ACHN (cell line): ENCODE measurements around the gene ACTN4.

Source experiments
- DNase-seq: peaks from one replicate; pipeline ENCODE4 v3.0.0-alpha.2; 2015
- in situ Hi-C: cut with HindIII; loops from 2 replicates; pipeline ENCODE4 v1.10.0; 2017; ENCODE audit warnings: low sequenced_read_pairs, low pct_ligation_motif_present, low pct_unique_long_range_greater_than_20kb

ACTN4 gene

GRCh38 chr19:38634757-38635482, 12.5 kb upstream of the ACTN4 start:
- in situ Hi-C loops = no loop called here
- DNase-seq = peak; percentile 60

DNA sequence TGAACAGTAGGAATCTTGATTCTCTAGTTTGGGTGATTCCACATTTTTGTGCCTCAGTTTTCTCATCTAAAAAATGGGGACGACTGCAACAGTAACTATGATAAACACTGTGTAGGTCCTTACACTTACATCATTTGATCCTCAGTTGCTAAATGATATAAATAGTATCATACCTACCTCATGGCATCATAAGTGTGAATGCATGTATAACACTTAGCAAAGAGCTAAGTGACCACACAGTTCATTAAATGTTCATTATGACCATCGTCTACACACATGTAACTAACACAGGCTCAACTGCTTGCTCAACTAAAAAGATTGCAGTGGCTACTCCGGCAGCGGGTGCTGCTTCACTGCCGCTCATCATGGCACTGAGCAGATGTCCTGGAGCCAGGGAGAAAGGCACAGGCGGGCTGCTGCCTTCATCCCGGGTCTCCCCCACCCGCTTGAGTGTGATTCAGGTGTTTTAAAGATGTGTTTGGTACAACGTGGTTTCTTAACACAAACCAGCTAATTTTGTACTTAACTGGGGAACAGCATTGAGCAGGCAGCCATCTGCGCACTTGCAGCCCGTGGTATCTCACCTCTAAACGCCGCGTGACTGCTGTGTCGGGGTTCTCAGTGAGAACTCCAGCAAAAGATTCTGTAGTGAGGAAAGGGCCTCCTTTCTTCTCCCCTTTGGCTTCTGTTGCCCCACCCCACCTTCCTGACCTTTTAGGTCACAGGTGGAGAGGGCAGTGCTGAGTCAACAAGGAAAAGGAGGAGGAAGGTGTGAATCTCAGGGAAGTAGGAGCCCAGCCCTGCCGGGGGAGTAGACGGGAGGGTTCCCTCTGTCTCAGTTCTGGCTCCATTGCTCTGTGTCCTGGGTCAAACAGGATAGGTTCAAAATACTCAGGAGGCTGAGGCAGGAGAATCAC, 11.7 kb upstream of the ACTN4 start:
- no peak for DNase-seq
- in situ Hi-C loops = no loop called here

GRCh38 chr19:38638461-38638860, 9.0 kb upstream of the ACTN4 start:
- in situ Hi-C loops = no loop called here
- DNase-seq = no peak

GRCh38 chr19:38639679-38640078, 7.8 kb upstream of the ACTN4 start:
- in situ Hi-C loops = no loop called here
- no peak for DNase-seq

DNA sequence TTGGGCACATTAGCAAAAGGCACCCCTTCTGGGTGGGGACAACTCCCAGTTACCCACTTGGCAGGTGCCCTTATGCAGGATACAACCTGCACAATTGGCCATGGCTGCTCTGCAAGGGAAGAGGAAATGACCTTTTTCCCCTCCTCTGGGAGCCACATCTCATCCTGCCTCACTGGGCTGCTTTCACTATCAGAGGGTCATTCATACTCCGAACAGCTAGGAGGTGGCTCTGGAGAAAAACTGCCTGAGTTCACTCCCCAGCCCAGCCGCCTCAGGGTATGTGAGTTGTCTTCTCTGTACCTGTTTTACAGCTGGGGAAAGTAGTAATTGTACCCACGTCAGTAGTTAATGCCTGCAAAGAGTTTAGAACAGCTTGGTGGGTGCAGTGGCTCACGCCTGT, 7.1 kb upstream of the ACTN4 start:
- in situ Hi-C loops = no loop called here
- DNase-seq = no peak

DNA sequence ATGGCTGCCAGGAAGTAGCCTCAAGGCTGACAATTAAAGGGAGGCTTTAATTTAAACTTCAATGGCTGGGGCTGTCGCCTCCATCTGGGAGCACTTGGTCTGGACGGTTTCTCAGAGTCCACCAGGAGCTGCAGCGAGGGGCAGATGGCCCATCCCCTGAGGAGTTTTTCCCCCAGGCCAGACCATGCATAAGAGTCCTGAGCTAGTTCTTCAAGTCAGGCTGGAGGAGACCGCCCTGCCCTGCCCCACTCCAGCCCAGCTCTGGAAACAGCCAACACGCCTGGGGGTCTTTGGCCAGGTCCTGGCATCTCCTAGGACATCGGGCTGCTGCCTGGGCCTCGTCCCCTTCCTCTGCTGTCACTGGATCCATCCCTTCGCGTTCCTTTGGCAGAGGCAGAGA, 5.3 kb upstream of the ACTN4 start:
- no peak for DNase-seq
- in situ Hi-C loops = no loop called here

DNA sequence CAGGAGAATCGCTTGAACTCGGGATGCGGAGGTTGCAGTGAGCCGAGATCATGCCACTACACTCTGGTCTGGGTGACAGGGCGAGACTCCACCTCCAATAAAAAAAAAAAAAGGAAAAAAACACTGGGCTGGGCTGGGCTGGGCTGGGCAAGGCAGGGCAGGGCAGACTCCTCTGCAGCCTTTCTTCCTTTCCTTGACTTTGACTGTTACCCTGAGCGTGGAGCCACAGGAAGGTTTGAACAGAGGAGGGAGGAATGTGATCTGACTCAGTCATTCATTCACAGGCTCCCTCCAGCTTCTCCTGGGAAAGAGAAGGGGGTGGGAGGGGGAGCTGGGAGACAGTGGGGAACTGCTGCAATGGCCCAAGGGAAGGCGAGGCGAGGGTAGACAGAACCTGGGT, 2.7 kb upstream of the ACTN4 start:
- DNase-seq = no peak
- in situ Hi-C loops = no loop called here

- no peak for DNase-seq
- in situ Hi-C loops = no loop called here
Measured at GRCh38 chr19:38647966-38648768, 718 bp downstream of the ACTN4 start.

GRCh38 chr19:38648769-38649304, 1.4 kb downstream of the ACTN4 start:
- no peak for DNase-seq
- in situ Hi-C loops = no loop called here

GRCh38 chr19:38649305-38650171, 2.1 kb downstream of the ACTN4 start:
- in situ Hi-C loops = no loop called here
- DNase-seq = peak; percentile 45

GRCh38 chr19:38650172-38650775, 2.8 kb downstream of the ACTN4 start:
- in situ Hi-C loops = no loop called here
- DNase-seq = no peak

- in situ Hi-C loops = no loop called here
- no peak for DNase-seq
Measured at GRCh38 chr19:38650911-38651584, 3.6 kb downstream of the ACTN4 start.

DNA sequence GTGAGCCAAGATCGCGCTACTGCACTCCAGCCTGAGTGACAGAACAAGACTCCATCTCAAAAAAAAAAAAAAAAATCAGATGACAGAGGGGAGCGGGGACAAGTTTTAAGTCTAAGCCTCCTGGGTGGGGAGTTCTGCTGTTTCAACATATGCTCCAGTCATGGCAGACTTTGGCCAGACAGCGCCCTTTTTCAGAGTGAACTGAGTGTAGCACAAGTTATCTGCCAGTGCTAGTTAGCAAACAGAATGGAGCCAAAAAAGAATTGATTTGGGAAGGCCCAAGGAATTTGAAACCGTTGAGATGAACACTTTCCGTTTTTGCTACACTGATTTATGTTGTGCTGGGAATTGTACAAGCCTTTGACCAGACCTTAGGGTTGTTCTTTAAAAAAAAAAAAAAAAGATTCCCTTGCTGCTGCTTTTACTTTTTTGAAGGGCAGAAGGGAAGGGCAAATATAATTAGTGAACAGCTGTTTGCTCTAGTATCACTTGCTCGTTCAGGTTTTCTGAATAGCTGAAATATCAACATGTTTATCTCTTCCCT, 5.7 kb downstream of the ACTN4 start:
- in situ Hi-C loops = no loop called here
- no peak for DNase-seq

DNA sequence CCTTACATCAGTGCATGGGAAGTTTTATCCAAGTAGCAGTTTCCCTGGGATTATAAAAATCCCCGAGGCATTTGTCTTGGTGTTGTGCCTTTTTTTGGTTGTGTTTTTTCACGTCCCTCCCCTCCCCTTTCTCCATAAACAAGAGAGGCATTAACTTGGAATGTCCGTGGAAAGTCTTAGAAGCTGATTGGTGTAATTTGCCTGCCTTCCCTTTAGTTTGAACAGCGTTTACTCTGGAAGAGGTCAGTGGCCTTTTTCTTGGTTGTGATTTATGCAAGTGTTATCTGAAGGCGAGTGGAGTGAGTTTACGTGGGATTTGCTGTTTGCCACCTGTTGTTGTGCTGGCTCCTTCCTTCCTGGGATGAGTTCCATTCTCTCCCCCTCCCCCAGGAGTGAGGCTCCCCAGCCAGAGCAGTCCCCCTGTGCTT, 7.2 kb downstream of the ACTN4 start:
- in situ Hi-C loops = no loop called here
- DNase-seq = no peak

DNA sequence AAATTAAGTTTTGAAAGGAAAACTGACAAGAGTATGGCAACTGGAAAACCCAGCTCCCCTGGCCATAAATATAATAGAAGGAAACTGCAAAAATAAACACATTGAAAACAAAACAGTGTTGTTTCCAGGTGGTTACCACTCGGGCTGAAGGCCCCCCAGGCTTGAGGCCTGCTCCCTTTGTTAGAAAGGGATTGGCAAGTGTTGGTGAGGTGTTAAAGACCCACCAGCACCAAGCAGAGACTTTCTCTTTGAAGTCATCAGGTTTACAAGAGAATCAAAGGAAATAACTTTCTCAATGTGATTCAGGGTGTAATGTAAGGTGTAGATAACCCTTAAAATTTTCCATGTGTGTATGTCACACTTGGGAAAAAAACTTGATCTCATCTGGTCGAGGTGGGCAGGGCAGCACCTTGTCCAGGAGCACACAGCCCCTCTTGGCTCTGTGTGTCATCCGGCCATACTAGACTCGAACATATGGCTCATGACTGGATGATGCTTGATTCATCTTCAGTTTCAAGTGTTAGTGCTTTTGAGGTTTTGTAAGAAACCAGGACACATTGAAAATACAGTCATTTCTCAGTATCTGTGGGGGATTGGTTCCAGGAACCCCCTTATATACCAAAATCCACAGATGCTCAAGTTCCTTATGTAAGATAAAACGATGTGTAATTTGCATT, 7.8 kb downstream of the ACTN4 start:
- in situ Hi-C loops = no loop called here
- DNase-seq = no peak

DNA sequence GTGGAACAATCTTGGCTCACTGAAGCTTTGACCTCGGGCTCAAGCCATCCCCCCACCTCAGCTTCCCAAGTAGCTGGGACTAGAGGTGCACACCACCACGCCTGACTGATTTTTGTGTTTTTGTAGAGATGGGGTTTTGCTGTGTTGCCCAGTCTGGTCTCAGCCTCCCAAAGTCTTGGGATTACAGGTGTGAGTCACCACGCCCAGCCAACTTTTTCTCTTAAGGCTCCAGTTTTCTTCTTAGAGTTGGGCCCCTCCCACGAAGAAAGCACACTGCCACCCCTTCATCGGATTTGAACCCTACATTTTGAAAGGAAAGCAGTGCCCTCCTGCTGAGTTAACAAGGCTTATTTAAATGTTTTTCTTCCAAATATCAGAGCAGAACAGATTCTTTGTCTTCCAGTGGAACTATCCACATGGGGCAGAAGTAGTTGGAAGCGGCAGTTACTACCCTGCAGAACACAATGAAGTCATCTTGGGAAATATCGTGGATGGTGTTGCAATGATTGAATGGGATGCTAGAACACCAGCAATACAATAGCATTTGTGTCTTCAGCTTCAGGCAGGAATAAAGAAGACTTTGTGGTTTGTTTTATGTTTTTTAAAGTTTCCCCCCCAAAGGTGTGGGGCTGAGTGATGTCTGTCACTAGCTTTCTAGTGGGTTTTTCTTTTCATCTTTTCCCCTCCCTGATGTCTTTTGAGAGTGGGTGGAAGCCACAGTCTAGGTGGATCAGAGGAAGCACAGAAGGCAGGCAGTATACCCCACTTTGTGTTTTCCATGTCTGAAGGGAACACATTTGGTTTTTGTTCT, 8.9 kb downstream of the ACTN4 start:
- no peak for DNase-seq
- in situ Hi-C loops = no loop called here
